CD4-positive, alpha-beta T cell (primary cell): ENCODE results near the gene USP37. TPM values are rescaled to one million over a fixed set of nuclear protein-coding genes. Genes with fewer than 3 reads are reported as not detected.

Source experiments
- ATAC-seq: fragments of 200-7000 bp; cut with Tn5 transposase; one replicate; pipeline ENCODE4 v1.10.0; 2022; ENCODE audit warnings: mild to moderate bottlenecking; ENCODE audit not compliant: poor library complexity
- CTCF ChIA-PET: fragments of 350-600 bp; sonication (Branson Sonifier 250); formaldehyde crosslinking; loops from one replicate; lab custom pipeline; 2021; ENCODE audit warnings: antibody characterized with exemption, inconsistent platforms; lab: Charles Lee
- POLR2A ChIA-PET: fragments of 350-600 bp; sonication (Branson Sonifier 250); formaldehyde crosslinking; loops from one replicate; lab custom pipeline; 2021; ENCODE audit warnings: antibody characterized with exemption, inconsistent platforms; lab: Charles Lee
- DNase-seq, 14 experiments: peaks; one replicate each; pipeline ENCODE4 v3.0.0-alpha.2; 2013 to 2020; ENCODE audit warnings: mixed read lengths in 2 of 14
- H3K27ac ChIP-seq, 2 donors: one replicate each; pipeline versions ENCODE4 v1.5.1 to v1.7.0; 2013; ENCODE audit warnings: low read length in 2 of 2, low read depth in 1 of 2, mild to moderate bottlenecking in 1 of 2
- H3K27me3 ChIP-seq, 2 experiments: 1 replicate in 1 of 2; 2 replicates in 1 of 2; pipeline versions ENCODE4 v1.6.1 to v1.7.0; 2013; ENCODE audit warnings: low read length in 2 of 2, control low read depth in 1 of 2, mild to moderate bottlenecking in 1 of 2, moderate library complexity in 1 of 2; ENCODE audit not compliant: insufficient read depth in 2 of 2, control insufficient read depth in 1 of 2
- H3K36me3 ChIP-seq: one replicate; pipeline ENCODE4 v1.6.1; 2013; ENCODE audit warnings: low read length, control low read depth; ENCODE audit not compliant: insufficient read depth
- H3K4me1 ChIP-seq: one replicate; pipeline ENCODE4 v1.6.1; 2013; ENCODE audit warnings: low read length, control low read depth; ENCODE audit not compliant: insufficient read depth
- H3K4me3 ChIP-seq: one replicate; pipeline ENCODE4 v1.5.1; 2013; ENCODE audit warnings: mild to moderate bottlenecking, low read length, moderate library complexity
- H3K9me3 ChIP-seq, 2 experiments: 1 replicate in 1 of 2; 2 replicates in 1 of 2; pipeline versions ENCODE4 v1.6.1 to v1.7.0; 2013; ENCODE audit warnings: low read length in 2 of 2, mild to moderate bottlenecking in 2 of 2, control low read depth in 1 of 2, moderate library complexity in 1 of 2; ENCODE audit not compliant: control insufficient read depth in 1 of 2, insufficient read depth in 1 of 2
- H3K27ac Mint-ChIP-seq: one replicate; pipeline ENCODE4 v1.8.0; 2020; ENCODE audit warnings: mixed read lengths
- H3K27me3 Mint-ChIP-seq: one replicate; pipeline ENCODE4 v1.8.0; 2021; ENCODE audit warnings: mixed read lengths
- H3K36me3 Mint-ChIP-seq: one replicate; pipeline ENCODE4 v1.8.0; 2021; ENCODE audit warnings: low read depth, mixed read lengths
- H3K4me1 Mint-ChIP-seq: one replicate; pipeline ENCODE4 v1.8.0; 2021; ENCODE audit warnings: low read depth, mixed read lengths
- H3K4me3 Mint-ChIP-seq: one replicate; pipeline ENCODE4 v1.8.0; 2020; ENCODE audit warnings: mild to moderate bottlenecking, mixed read lengths
- H3K9me3 Mint-ChIP-seq: one replicate; pipeline ENCODE4 v1.8.0; 2020; ENCODE audit warnings: mixed read lengths
- CTCF ChIP-seq: fragments of 200-600 bp; IDR thresholded peaks from one replicate; pipeline ENCODE4 v1.8.0; 2022; ENCODE audit warnings: antibody characterized with exemption, mild to moderate bottlenecking
- intact Hi-C, 2 experiments: fragments of 100-400 bp; cut with DNase I in 1 of 2; cut with micrococcal nuclease in 1 of 2; formaldehyde crosslinking; loops; one replicate each; pipeline versions ENCODE4 v1.15.1 to v1.9.0; 2023 to 2025; cut with DNase I, micrococcal nuclease
- total RNA-seq, 174 experiments: library from RNA in 2 of 174; stranded (reverse) in 2 of 174; gene quantifications; one replicate each; pipeline ENCODE4 v1.2.3 and lab custom pipeline; 2021 to 2026

The USP37 gene
- total RNA-seq, 2 experiments from 2014 or later: 20.2 to 24.4 TPM

GRCh38 chr2:218447072-218447471 lies 121.1 kb downstream of the USP37 start:
- H3K27ac ChIP-seq: no peak overlapping the region
- no peaks in the 10 kb centered on the region for H3K9me3 ChIP-seq
- peaks cover 12% of the 10 kb centered on the region for H3K36me3 ChIP-seq
- TF ChIP-seq CTCF: no peak
- H3K4me3 ChIP-seq: no peak overlapping the region
- no peaks in the 10 kb centered on the region for H3K4me1 Mint-ChIP-seq
- H3K4me3 Mint-ChIP-seq: no peak overlapping the region
- H3K27me3 ChIP-seq: no peaks in the 10 kb centered on the region
- DNase-seq (no peak), ATAC-seq (no peak)
- H3K36me3 Mint-ChIP-seq: peaks cover 33% of the 10 kb centered on the region
- no peak overlapping the region for H3K27ac Mint-ChIP-seq
- CTCF ChIA-PET: no interaction called here
- no peaks in the 10 kb centered on the region for H3K4me1 ChIP-seq
- H3K9me3 Mint-ChIP-seq: no peaks in the 10 kb centered on the region
- no peaks in the 10 kb centered on the region for H3K27me3 Mint-ChIP-seq
- intact Hi-C loops: no loop called here
- POLR2A ChIA-PET: no interaction called here

GRCh38 chr2:218446547-218446946 lies 121.6 kb downstream of the USP37 start:
- no peaks in the 10 kb centered on the region for H3K9me3 Mint-ChIP-seq
- no peak for ATAC-seq
- POLR2A ChIA-PET: no interaction called here
- CTCF ChIA-PET: no interaction called here
- H3K4me1 ChIP-seq: no peaks in the 10 kb centered on the region
- no peaks in the 10 kb centered on the region for H3K9me3 ChIP-seq
- TF ChIP-seq CTCF: no peak
- H3K4me3 Mint-ChIP-seq: no peak overlapping the region
- H3K36me3 Mint-ChIP-seq: peaks cover 27% of the 10 kb centered on the region
- intact Hi-C loops: no loop called here
- no peak overlapping the region for H3K27ac Mint-ChIP-seq
- H3K27me3 Mint-ChIP-seq: no peaks in the 10 kb centered on the region
- H3K27ac ChIP-seq: no peak overlapping the region
- H3K4me1 Mint-ChIP-seq: no peaks in the 10 kb centered on the region
- no peaks in the 10 kb centered on the region for H3K27me3 ChIP-seq
- H3K4me3 ChIP-seq: no peak overlapping the region
- H3K36me3 ChIP-seq: peaks cover 12% of the 10 kb centered on the region
- DNase-seq: no peak

- POLR2A ChIA-PET: no interaction called here
- Histone ChIP-seq H3K27me3 (no peaks in the 10 kb centered on the region), H3K4me1 (no peaks in the 10 kb centered on the region), H3K4me3 (no peak overlapping the region), H3K27ac (no peak overlapping the region), H3K9me3 (no peaks in the 10 kb centered on the region), H3K36me3 (peaks cover 12% of the 10 kb centered on the region)
- H3K36me3 Mint-ChIP-seq: peaks cover 24% of the 10 kb centered on the region
- no peak overlapping the region for H3K27ac Mint-ChIP-seq
- H3K9me3 Mint-ChIP-seq: no peaks in the 10 kb centered on the region
- TF ChIP-seq CTCF: no peak
- DNase-seq (no peak), ATAC-seq (no peak)
- no peaks in the 10 kb centered on the region for H3K27me3 Mint-ChIP-seq
- no peaks in the 10 kb centered on the region for H3K4me1 Mint-ChIP-seq
- intact Hi-C loops: no loop called here
- no peak overlapping the region for H3K4me3 Mint-ChIP-seq
- CTCF ChIA-PET: no interaction called here
These were observed 122.5 kb downstream of the USP37 start for GRCh38 chr2:218445602-218446001.
